ENCODE data around the gene CARD10. TPM values are rescaled to one million over a fixed set of nuclear protein-coding genes. Genes with fewer than 3 reads are reported as not detected.

CARD10 gene
- total RNA-seq, 1 experiment from 2014 or later = 63.9 TPM

DNA sequence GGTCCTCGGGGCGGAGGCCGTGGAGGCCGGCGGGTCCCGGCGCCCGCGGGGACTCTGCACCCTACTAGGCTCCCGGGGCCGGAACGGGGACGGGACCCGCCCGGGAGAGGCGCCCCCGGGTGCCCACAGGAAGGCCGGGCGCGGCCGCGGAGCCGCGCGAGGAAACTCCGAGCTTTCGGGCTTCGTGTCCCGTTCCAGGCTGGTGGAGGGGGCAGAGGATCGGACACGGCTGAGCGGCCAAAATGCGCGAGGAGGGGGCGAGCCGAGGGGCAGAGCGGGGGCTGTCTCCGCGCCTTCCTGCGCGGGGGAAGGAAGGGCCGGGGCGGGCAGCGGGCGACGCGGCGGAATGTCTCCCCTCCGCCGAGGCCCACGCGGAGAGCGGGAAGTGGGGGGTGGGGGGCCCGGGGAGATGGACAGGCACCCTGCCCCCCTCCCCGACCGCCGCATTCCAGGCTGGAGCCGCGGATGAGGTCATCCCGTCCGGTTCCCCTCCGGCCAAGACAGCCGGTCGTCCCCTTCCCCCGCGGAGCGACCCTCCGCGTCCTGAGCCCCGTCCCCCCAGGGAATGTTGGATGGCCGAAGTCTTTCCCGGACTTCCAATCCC is 41.5 kb upstream of the CARD10 start:
- H3K79me2 ChIP-seq (ENCODE audit: low read depth) = peaks cover 53% of the 10 kb centered on the region
- BruUV-seq (replicated peaks) = no TSS peak
- peaks cover 50% of the 10 kb centered on the region for H3K4me1 ChIP-seq (replicated peaks; ENCODE audit: insufficient read depth)
- ChIA-PET POLR2A (ENCODE audit: unreplicated experiment) (no interaction called here), CTCF (interaction anchor here (0.7 to 3.7 kb wide), 3 partner anchors 14 to 73 kb away, joined by 8 to 18 read pairs (median 14); no protein-coding TSS in a partner anchor)
- H4K20me1 ChIP-seq (ENCODE audit: insufficient read depth) = peaks cover 23% of the 10 kb centered on the region
- H3K27me3 ChIP-seq (ENCODE audit: insufficient read depth, low read depth) = no peaks in the 10 kb centered on the region
- no peaks in the 10 kb centered on the region for H3K9me2 ChIP-seq (ENCODE audit: insufficient read depth)
- intact Hi-C loops (cut with micrococcal nuclease; ENCODE audit: unreplicated experiment) = loop anchor here (1.0 kb wide), 1 partner anchor 13 kb away; no protein-coding TSS in a partner anchor
- H3F3A ChIP-seq (ENCODE audit: insufficient read depth, low read depth) = peaks cover 39% of the 10 kb centered on the region
- H3K27ac ChIP-seq = peak overlapping the region; percentile 82
- TF ChIP-seq EZH2 (IDR thresholded peaks at IDR 0.05; ENCODE audit: low read depth) = no peak
- TF ChIP-seq, protein P1, sequence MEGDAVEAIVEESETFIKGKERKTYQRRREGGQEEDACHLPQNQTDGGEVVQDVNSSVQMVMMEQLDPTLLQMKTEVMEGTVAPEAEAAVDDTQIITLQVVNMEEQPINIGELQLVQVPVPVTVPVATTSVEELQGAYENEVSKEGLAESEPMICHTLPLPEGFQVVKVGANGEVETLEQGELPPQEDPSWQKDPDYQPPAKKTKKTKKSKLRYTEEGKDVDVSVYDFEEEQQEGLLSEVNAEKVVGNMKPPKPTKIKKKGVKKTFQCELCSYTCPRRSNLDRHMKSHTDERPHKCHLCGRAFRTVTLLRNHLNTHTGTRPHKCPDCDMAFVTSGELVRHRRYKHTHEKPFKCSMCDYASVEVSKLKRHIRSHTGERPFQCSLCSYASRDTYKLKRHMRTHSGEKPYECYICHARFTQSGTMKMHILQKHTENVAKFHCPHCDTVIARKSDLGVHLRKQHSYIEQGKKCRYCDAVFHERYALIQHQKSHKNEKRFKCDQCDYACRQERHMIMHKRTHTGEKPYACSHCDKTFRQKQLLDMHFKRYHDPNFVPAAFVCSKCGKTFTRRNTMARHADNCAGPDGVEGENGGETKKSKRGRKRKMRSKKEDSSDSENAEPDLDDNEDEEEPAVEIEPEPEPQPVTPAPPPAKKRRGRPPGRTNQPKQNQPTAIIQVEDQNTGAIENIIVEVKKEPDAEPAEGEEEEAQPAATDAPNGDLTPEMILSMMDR (conservative IDR thresholded peaks at IDR 0.05) = no peak
- H3K4me2 ChIP-seq = peak overlapping the region; percentile 85
- H3K4me3 ChIP-seq = peak overlapping the region; percentile 95
- H3K9me3 ChIP-seq (ENCODE audit: insufficient read depth, low read depth) = no peaks in the 10 kb centered on the region
- peaks cover 6% of the 10 kb centered on the region; the same call in 1 of the 2 replicates for H3K36me3 ChIP-seq (ENCODE audit: low read depth)
- H2AFZ ChIP-seq = peak overlapping the region; percentile 54
- DNase-seq = peak in 1 of 2 experiments; percentile 47

DNA sequence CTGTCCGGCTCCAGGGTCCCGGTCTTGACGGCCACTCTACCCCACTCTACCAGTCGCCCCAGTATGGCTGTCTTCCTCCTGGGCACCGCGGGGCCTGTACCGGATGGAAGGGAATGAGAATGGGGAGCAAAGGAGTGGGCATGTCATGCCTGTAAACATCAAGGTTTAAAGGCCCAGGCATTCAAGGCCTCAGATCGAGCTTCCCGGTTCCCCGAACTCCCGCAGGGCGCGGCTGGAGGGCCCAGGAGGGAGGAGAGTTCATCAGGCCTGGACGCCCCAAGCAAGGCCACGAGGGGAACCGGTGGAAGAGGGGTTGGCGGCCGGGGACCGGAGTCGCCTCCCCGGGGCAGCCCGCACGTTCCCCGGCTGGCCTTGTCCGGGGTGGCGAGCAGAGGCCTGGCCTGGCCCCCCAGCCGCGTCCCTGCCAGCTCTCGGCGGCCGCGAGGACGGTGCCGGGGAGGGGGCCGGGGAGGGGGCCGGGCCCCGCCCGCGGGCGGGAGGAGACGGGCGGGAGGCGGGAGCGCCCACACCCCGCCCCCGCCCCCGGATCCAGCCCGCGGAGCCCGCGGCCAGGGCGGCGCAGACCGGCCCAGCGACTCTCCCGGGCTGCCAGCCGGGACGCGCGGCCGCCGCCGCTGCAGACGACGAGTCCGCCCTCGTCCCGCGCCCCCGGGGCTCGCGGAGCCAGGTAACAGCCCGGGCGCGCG is 40.8 kb upstream of the CARD10 start, which contains the start of gene CDC42EP1:
TSS of gene CDC42EP1 (plus strand) at position 580 of the 707 bp plus-strand sequence. CDS start 5,870 bp downstream, outside the sequence.
- Histone ChIP-seq H3K4me1 (replicated peaks; ENCODE audit: insufficient read depth) (peaks cover 43% of the 10 kb centered on the region), H3K9me2 (ENCODE audit: insufficient read depth) (no peaks in the 10 kb centered on the region), H3K4me3 (peak within 1 kb of the TSS; percentile 95), H4K20me1 (ENCODE audit: insufficient read depth) (peaks cover 16% of the 10 kb centered on the region), H3K79me2 (ENCODE audit: low read depth) (peaks cover 46% of the 10 kb centered on the region), H3F3A (ENCODE audit: insufficient read depth, low read depth) (peaks cover 34% of the 10 kb centered on the region), H2AFZ (peak within 1 kb of the TSS; percentile 56), H3K27me3 (ENCODE audit: insufficient read depth, low read depth) (no peaks in the 10 kb centered on the region), H3K9me3 (ENCODE audit: insufficient read depth, low read depth) (no peaks in the 10 kb centered on the region), H3K36me3 (ENCODE audit: low read depth) (peaks cover 6% of the 10 kb centered on the region; the same call in 1 of the 2 replicates), H3K4me2 (peak within 1 kb of the TSS; percentile 85), H3K27ac (peak within 1 kb of the TSS; percentile 82)
- intact Hi-C loops (cut with micrococcal nuclease; ENCODE audit: unreplicated experiment) = no loop called here
- TF ChIP-seq EZH2 (IDR thresholded peaks at IDR 0.05; ENCODE audit: low read depth) = no peak
- TF ChIP-seq, protein P1 (conservative IDR thresholded peaks at IDR 0.05) = no peak
- CTCF ChIA-PET = interaction anchor here (0.6 to 0.9 kb wide), 5 partner anchors 11 to 247 kb away, joined by 3 to 18 read pairs (median 5); partner anchors contain the start of genes GCAT and GGA1
- DNase-seq = peak; percentile 70 to 74
- BruUV-seq (replicated peaks) = TSS peak; percentile 74
- POLR2A ChIA-PET (ENCODE audit: unreplicated experiment) = interaction anchor here (0.6 to 0.7 kb wide), 5 partner anchors 14 to 108 kb away, joined by 4 to 15 read pairs (median 9); no protein-coding TSS in a partner anchor

DNA sequence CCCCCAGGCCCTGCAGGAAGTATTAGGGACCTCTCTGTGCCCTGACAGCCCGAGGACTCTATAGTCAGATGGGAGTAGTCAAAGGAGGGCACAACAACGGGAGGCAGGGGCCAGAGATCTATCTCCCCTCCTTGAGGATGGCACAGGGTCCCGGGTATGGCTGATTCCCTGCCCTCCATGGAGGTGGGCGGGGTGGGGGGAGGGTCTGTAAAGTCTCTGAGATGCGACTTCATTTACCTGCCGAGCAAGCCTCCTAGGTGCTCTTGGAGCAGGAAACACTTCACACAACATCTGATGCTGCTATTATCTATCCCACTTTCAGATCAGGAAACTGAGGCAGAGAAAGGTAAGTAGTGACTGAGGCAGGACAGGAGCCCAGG is 40.3 kb upstream of the CARD10 start:
- H3K4me3 ChIP-seq = peak overlapping the region; percentile 95
- ChIA-PET CTCF (interaction anchor here (0.6 to 0.9 kb wide), 3 partner anchors 10 to 248 kb away, joined by 3 to 5 read pairs (median 3); partner anchors contain the start of genes GCAT and GGA1), POLR2A (ENCODE audit: unreplicated experiment) (interaction anchor here (0.6 to 0.7 kb wide), 5 partner anchors 14 to 107 kb away, joined by 4 to 15 read pairs (median 9); no protein-coding TSS in a partner anchor)
- H3K4me1 ChIP-seq (replicated peaks; ENCODE audit: insufficient read depth) = peaks cover 38% of the 10 kb centered on the region
- peaks cover 41% of the 10 kb centered on the region for H3K79me2 ChIP-seq (ENCODE audit: low read depth)
- peaks cover 11% of the 10 kb centered on the region for H4K20me1 ChIP-seq (ENCODE audit: insufficient read depth)
- peak overlapping the region; percentile 56; the same call in 1 of the 2 replicates for H2AFZ ChIP-seq
- H3K27ac ChIP-seq = peak overlapping the region; percentile 59
- H3K9me2 ChIP-seq (ENCODE audit: insufficient read depth) = no peaks in the 10 kb centered on the region
- DNase-seq = no peak
- no TSS peak for BruUV-seq (replicated peaks)
- intact Hi-C loops (cut with micrococcal nuclease; ENCODE audit: unreplicated experiment) = no loop called here
- H3K4me2 ChIP-seq = peak overlapping the region; percentile 85
- peaks cover 28% of the 10 kb centered on the region for H3F3A ChIP-seq (ENCODE audit: insufficient read depth, low read depth)
- peaks cover 6% of the 10 kb centered on the region; the same call in 1 of the 2 replicates for H3K36me3 ChIP-seq (ENCODE audit: low read depth)
- H3K9me3 ChIP-seq (ENCODE audit: insufficient read depth, low read depth) = no peaks in the 10 kb centered on the region
- no peak for TF ChIP-seq EZH2 (IDR thresholded peaks at IDR 0.05; ENCODE audit: low read depth)
- TF ChIP-seq, protein P1 (conservative IDR thresholded peaks at IDR 0.05) = no peak
- no peaks in the 10 kb centered on the region for H3K27me3 ChIP-seq (ENCODE audit: insufficient read depth, low read depth)
